ENCODE data around the gene IL19. TPM values are rescaled to one million over a fixed set of nuclear protein-coding genes. Genes with fewer than 3 reads are reported as not detected.

Gene IL19
- total and polyA plus RNA-seq, 2 donors from 2014 or later, result 0.41 to 3.6 TPM

DNA sequence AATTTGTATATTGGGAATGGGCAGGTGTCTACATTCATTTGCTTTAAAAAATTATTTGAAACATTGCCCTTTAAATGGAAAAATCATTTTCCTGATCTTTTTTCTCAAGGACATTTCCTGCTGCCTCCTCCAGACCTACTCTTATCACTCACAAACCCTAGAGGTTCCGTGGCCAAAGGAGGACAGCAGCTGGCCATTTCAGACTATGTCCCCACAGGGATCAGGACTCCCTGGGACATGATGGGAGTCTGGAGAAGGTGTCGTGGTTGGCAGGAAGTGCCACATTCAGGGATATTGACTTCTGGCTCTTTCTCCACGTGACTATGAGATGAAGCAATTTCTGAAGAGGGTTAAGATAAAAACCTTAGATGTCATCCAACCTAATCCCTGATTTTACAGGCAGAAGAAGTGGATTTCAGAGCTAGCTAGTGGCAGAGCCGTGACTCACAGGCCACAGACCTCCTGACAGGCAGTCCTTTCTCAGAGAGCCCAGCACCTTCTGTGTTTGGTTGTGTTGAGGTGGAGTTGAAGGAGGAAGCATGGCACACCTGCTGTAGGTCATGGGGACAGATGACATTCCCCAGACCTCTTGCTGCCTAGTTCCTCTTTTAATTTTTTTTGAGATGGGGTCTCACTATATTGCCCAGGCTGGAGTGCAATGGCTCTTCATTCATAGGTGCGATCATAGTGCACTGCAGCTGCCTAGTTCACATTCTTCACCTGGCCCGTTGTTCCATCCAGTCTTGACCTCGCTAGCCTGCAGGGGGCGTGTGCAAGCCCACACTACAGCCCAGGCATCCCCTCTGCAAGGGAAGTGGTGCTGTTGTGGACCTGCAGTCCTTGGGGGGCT, 27.2 kb downstream of the IL19 start:
- no peak overlapping the region for H3K27ac ChIP-seq (ENCODE audit: low read depth in 2 of 2, low read length in 2 of 2)
- no peak overlapping the region for H3K4me3 ChIP-seq (ENCODE audit: low read length in 3 of 3)
- TF ChIP-seq CTCF (IDR thresholded peaks at IDR 0.05; ENCODE audit: borderline replicate concordance, extremely low read depth, insufficient read depth), result no peak
- no peaks in the 10 kb centered on the region for H3K36me3 ChIP-seq (ENCODE audit: control insufficient read depth in 2 of 3, insufficient read depth in 3 of 3, low read length in 3 of 3)
- no peak for FAIRE-seq
- DNase-seq, result peak in 1 of 5 donors; percentile 15
- H3K4me1 ChIP-seq (ENCODE audit: control insufficient read depth in 2 of 3, insufficient read depth in 2 of 3, low read depth in 1 of 3, low read length in 3 of 3), result no peaks in the 10 kb centered on the region
- no peaks in the 10 kb centered on the region for H3K27me3 ChIP-seq (ENCODE audit: control insufficient read depth, insufficient read depth, low read length)
- H3K9ac ChIP-seq (ENCODE audit: low read length in 3 of 3), result no peak overlapping the region
- H3K9me3 ChIP-seq (ENCODE audit: control insufficient read depth in 2 of 3, insufficient read depth in 1 of 3, low read length in 3 of 3), result no peaks in the 10 kb centered on the region
- intact Hi-C loops (cut with DNase I), result no loop called here

DNA sequence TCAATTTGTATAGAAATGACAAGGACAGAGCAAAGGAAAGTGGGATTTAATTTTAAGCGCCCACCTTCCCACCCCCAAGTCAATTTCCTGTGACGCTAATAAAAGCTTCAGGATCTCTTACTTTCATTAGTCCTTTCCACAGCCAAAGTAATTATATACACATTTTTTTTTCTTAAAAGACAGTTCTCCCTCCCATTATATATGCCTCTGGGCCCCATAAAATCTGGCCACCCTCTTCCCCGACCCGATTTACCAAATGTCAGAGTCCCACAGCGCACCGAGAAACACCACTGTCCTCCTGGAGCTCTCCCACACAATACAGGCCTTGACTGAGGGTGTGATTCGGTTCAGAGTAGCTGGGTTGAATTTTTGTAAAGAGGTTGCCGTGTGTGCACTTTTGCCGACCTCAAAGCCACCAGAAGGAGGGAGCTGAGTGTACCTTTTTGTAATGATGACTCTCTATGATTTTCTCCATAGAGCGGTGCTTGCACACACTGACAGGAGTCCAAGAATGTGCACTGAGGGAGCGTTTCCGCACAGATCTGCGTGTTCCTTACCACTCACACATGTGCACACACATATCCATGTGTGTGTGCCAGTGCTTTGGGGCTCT, 27.9 kb downstream of the IL19 start:
- Histone ChIP-seq H3K36me3 (ENCODE audit: control insufficient read depth in 2 of 3, insufficient read depth in 3 of 3, low read length in 3 of 3) (no peaks in the 10 kb centered on the region), H3K4me1 (ENCODE audit: control insufficient read depth in 2 of 3, insufficient read depth in 2 of 3, low read depth in 1 of 3, low read length in 3 of 3) (no peaks in the 10 kb centered on the region), H3K27me3 (ENCODE audit: control insufficient read depth, insufficient read depth, low read length) (no peaks in the 10 kb centered on the region), H3K9me3 (ENCODE audit: control insufficient read depth in 2 of 3, insufficient read depth in 1 of 3, low read length in 3 of 3) (no peaks in the 10 kb centered on the region), H3K4me3 (ENCODE audit: low read length in 3 of 3) (no peak overlapping the region), H3K27ac (ENCODE audit: low read depth in 2 of 2, low read length in 2 of 2) (no peak overlapping the region), H3K9ac (ENCODE audit: low read length in 3 of 3) (no peak overlapping the region)
- DNase-seq (no peak), FAIRE-seq (no peak)
- no peak for TF ChIP-seq CTCF (IDR thresholded peaks at IDR 0.05; ENCODE audit: borderline replicate concordance, extremely low read depth, insufficient read depth)
- intact Hi-C loops (cut with DNase I), result no loop called here

DNA sequence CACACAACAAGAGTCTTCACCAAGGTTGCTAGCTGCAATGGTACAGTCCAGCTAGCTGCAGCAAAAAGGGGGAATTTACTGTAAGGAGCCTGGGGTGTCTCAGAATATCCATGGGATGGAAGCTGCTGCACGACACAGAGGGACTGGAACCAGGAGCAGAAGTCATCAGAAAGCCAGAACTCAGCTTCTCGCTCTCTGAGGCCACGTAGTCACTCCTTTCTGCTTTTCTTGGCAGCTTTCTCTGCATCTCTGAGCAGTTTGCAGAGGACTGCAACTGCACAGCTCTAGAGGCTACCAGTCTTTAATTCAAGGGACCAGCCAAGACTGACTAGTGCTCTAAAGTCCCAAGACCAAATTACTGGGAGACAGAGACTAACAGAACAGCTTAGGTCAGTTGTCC, 28.7 kb downstream of the IL19 start:
- no peak for TF ChIP-seq CTCF (IDR thresholded peaks at IDR 0.05; ENCODE audit: borderline replicate concordance, extremely low read depth, insufficient read depth)
- Histone ChIP-seq H3K9ac (ENCODE audit: low read length in 3 of 3) (no peak overlapping the region), H3K27me3 (ENCODE audit: control insufficient read depth, insufficient read depth, low read length) (no peaks in the 10 kb centered on the region), H3K4me3 (ENCODE audit: low read length in 3 of 3) (no peak overlapping the region), H3K36me3 (ENCODE audit: control insufficient read depth in 2 of 3, insufficient read depth in 3 of 3, low read length in 3 of 3) (no peaks in the 10 kb centered on the region), H3K4me1 (ENCODE audit: control insufficient read depth in 2 of 3, insufficient read depth in 2 of 3, low read depth in 1 of 3, low read length in 3 of 3) (no peaks in the 10 kb centered on the region), H3K9me3 (ENCODE audit: control insufficient read depth in 2 of 3, insufficient read depth in 1 of 3, low read length in 3 of 3) (no peaks in the 10 kb centered on the region), H3K27ac (ENCODE audit: low read depth in 2 of 2, low read length in 2 of 2) (no peak overlapping the region)
- no peak for FAIRE-seq
- intact Hi-C loops (cut with DNase I), result no loop called here
- DNase-seq, result no peak
